HG03196 (cell line): ENCODE measurements around the gene CCDC136.

Source experiments
- ATAC-seq: cut with Tn5 transposase; IDR thresholded peaks from one replicate; pipeline ENCODE4 v1.9.1; 2021; ENCODE audit not compliant: unreplicated experiment

Gene CCDC136

DNA sequence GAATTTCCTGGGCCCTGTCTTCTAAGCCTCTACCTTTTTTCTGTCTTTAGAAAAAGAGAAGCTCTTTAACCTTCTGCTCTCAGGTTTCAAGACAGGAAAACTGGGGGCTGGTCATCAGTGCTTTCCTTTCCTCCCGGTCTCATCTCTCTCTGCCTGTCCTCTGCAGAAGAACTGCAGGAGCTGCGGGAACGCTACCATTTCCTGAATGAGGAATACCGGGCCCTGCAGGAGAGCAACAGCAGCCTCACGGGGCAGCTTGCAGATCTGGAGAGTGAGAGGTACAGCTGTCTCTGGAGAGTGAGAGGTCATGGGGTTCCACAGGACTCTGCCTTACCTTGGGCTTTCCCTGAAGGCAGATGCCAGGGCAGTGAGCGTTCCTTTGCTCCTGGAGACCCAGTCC is 12.7 kb downstream of the CCDC136 start:
- no peak for ATAC-seq

DNA sequence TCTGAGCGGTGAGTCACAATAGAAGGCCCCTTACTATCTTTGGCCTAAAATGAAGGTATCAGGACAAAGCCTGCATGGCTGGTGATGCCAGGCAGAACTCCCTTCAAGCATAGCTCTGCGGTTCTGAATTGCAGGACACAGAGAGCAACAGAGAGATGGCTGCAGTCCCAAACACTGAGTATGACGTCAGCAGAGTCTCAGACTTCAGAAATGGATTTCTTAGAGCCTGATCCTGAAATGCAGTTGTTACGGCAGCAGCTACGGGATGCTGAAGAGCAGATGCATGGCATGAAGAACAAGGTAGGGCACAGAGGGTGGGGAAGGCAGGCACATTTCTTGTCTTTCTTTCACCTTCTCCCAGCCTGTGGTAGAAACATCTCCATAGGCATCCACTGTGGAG is 13.5 kb downstream of the CCDC136 start:
- ATAC-seq: no peak

DNA sequence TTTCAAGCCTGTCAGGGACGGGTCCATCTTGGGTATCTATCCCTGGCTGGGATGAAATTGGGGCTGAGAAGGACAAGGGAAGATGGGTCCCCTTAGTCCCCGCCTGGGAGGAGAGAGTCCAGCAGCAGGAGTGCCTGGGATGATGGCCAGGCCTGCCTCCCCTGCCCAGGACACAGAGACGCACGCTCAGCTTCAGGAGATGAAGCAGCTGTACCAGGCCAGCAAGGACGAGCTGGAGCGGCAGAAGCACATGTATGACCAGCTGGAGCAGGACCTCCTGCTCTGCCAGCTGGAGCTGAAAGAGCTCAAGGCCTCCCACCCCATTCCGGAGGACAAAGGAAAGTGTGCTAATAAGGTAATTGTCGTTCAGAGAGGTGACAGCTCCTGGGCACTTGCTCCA is 15.4 kb downstream of the CCDC136 start:
- no peak for ATAC-seq

DNA sequence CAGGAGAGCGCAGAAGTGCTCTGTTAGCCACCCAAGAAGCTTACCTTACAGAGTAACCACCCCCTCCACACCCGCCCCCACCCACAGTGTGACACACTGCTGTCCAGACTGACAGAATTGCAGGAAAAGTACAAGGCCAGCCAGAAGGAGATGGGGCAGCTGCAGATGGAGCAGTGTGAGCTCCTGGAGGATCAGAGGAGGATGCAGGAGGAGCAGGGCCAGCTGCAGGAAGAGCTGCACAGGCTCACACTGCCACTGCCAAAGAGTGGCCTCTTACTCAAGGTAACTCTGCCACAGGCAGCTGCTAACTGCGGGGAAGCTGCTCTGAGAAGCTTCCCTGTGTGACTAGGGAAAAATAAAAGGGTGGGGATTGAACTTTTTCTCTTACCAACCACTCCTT is 17.6 kb downstream of the CCDC136 start:
- no peak for ATAC-seq

DNA sequence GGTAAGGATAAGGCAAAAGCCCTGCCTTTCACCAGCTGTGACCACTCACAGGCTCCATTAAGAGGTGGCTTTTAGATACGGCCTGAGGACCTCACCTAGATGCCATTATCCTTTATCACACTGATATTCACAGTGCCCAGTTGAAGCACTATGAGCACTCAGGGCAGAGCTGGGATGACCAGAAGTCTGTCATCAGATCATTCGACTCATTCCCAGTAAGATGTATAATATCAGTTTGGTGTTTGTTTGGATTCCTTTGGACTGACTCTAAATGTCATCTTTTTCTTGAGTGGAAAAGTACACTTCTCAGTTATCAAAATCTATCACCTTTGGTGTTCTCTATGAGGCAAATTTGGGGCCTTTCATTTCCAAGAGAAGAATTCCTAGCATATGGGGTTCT is 18.7 kb downstream of the CCDC136 start:
- ATAC-seq: no peak

DNA sequence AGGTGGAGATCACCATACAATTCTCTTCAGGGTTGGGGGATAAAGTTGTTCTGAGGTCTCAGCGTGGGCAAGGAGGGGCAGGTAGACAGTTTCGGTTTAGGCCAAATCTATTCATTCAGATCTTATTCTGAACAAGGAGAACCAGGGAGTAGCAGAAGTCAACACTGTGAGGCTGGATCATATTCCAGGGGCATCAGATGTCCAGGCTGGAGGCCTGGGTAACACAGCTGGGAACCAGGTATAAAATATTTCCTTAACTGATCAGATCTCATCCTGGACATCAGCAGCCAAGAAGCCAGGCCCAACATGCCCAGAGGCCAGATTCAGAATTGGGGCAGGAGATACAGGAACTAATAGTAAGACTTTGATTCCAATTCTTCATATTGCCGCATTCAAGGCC is 19.2 kb downstream of the CCDC136 start:
- no peak for ATAC-seq

DNA sequence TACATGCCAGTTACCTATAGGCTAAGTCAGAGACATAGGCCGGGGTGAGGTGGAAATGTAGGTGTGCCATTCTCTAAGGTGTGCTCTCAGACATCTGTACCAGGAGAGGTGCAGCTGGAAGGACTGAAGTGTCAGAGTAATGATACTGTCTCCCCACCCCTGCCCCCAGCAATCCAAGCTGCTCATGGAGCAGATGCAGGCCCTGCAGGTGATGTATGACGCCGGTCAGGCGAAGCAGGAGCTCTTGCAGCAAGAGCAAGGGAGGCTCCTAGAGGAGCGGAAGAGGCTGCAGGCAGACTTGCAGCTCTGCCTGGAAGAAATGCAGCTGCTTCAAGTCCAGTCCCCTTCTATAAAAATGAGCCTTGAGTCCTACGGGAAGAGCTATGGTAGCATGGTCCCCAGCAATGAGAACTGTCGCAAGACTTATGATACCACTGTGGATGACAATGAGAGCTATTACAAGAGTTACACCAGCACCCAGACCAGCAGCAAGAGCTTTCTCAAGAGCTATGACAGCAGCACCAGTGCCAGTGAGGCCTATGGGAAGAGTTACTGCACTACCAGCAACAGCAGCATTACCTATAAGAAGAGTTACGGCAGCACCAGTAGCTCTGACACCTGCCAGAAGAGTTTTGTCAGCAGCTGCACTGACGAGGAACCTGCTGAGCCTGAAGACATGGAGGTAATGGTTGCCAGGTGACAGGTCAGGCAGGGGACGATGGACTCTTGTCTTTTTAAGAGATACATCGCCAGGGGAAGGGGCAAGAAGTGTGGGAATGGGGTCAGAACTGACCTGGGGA is 20.1 kb downstream of the CCDC136 start:
- ATAC-seq: no peak

DNA sequence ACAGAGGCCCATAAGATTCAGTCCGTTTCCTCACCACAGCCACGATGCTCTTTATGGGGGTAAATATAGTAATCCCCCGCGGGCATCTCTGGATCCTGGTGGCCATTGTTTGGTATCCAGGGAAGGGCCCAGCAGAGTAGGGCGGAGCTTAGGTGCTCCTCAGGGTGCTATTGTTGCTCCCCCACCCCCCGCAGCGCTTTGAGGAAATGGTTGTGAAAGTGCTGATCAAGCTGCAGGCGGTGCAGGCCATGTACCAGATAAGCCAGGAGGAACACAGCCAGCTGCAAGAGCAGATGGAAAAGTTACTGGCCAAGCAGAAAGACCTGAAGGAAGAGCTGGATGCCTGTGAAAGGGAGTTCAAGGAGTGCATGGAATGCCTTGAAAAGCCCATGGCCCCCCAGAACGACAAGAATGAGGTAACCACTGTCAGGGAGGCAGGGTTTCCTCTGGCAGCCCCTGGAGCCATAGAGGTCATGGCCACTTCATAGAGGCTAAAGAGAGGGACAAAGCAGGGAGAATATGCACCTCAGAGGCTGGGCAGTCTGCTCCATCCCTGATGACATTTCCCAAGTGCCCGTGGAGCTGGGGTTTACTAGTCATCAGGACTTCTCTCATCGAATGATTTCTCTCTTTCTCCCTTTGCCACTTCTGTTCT is 20.9 kb downstream of the CCDC136 start:
- ATAC-seq: no peak

DNA sequence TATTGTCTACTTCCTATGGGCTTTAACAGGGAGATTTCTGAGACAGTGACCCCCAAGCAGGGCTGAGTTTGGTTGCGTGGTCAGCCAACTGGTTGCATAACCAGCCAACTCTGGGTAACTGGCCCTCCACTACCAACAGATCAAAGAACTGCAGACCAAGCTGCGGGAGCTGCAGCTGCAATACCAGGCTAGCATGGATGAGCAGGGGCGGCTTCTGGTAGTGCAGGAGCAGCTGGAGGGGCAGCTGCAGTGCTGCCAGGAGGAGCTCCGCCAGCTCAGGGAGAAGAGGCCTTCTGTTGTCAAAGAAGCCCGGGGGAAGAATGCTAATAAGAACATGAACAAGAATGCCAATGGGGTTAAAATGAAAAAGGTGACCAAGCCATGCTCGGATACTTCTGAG is 22.7 kb downstream of the CCDC136 start:
- no peak for ATAC-seq

DNA sequence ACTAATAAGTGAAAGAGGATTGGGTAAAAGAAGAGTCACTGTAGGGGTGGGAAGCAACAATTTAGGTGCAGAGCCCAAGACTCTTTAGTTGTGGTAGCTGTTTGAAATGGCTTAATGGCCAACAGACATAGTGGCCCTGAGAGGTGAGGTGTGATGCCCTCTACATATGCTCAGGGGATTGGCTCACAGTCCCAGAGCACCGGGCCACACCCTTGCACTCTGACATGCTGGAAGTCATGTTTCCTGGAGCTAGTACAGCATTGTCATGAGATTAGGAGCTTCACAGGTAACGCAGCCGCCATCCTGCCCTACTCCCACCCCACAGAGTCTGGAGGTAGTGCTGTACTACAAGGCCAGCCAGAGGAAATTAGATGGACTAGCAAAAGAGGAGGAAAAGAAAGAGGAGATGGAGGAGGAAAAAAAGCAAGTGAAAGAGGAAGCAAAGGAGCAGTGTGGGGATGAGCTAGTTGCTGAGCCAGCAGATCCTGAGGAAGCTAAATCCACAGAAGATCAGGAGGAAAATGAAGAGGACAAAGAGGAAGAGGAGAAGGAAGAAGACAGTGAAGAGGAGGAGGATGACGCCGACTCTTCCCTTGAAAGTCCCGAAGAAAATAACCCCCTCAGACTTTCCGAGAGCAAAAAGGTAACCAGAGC is 23.6 kb downstream of the CCDC136 start:
- no peak for ATAC-seq

DNA sequence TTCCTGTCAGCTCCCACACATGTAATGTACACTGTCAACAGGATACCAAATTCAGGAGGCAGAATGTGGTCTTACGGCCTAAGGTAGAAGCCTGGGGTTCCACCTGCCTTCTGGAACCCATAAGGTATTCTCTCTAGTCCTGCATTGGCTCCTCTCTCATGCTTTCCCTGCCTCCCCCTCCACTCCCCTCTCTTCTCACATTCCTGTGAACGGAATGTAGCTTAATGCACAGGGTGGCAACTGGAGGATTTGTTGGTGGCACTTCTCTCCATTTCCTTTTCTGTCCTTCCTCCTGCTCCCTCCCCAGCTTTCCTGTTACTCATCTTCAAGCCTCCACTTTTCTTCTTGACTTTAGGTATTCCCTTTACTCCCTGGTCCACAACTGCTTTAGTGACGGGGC is 26.9 kb downstream of the CCDC136 start:
- ATAC-seq: no peak

DNA sequence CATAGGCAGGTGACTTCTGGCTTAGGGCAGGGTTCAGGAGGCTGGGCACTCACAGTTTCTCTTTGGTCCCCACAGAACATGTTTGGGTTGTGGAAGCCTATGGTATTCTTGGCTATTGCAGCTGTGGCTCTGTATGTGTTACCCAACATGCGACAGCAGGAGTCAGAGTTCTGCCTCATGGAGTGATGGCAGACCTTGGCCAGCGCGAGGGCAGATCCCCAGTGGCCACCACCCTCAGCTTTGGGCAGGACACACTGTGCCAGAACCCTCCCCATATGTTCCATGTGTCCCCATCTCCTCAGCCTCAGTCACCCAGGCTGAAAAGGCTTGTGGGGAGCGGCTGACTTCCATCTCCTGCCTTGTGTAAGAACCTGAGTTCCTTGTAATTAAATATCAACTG is 30.0 kb downstream of the CCDC136 start:
- ATAC-seq: no peak

DNA sequence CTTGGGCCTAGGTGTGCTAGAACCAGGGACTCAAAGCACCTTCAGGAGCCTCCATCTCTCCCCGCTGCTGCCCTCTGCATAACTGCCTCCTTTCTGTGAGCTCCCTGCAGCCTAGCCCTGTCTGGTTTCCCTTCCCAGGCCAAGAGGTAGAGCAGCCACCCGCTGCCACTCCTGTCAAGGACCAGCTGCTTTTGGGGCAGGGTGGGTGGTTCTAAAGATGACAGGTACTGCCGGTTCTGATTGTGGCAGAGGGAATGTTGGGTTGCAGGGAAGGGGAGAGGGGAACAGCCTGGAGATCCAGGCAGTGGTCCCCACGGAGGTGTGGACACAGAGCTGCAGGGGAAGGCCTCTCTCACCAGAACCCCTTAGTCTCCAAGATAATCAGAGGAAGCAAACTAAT is 34.7 kb downstream of the CCDC136 start:
- ATAC-seq: no peak

DNA sequence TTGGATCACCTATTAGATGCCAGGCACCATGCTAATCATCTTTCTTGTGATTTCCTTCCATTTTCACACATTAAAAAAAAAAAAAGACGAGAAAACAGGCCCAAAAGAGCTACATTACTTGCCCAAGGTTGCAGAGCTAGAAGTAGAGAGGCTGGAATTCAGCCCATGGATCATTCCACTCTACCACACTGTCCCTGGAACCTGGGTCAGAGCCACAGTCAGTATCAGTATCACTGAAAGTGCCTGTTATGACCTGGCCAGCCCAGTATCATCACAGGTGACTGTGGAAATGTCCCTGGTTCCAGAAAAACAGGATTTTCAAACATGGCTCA is 35.1 kb downstream of the CCDC136 start:
- no peak for ATAC-seq

DNA sequence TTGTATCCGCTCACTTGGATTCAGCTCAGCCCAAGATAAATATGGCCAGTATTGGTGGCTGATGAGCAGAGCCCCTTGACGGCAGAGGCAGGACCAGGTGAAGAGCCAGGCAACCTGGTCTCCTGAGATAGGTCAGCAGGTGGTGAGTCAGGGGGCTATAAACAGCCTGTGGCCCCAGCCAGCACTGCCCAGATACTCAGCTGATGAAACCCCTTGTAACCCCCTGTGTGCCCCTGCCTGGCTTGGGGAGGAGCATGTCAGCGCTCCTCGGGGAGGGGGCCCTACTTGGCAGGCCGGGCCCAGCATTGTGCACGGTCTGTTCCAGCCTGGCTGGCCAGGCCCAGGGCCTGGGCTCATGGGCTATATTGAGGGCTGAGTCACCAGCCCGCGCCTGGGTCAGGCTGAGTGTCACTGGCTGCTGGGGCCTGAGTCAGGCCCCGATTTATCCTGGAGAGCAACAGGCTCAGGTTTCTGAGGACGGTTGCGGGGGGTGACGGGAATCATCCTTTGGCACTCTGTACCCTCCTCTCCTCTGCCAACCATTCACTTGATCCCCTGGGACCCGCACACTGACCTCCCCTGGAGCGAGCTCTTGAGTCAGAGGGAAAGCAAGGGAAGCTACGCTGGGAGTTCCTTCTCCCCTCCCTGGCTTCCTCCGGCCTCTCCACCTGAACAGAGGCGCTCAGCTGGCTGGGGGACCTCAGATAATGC is 35.6 kb downstream of the CCDC136 start:
- ATAC-seq: no peak

DNA sequence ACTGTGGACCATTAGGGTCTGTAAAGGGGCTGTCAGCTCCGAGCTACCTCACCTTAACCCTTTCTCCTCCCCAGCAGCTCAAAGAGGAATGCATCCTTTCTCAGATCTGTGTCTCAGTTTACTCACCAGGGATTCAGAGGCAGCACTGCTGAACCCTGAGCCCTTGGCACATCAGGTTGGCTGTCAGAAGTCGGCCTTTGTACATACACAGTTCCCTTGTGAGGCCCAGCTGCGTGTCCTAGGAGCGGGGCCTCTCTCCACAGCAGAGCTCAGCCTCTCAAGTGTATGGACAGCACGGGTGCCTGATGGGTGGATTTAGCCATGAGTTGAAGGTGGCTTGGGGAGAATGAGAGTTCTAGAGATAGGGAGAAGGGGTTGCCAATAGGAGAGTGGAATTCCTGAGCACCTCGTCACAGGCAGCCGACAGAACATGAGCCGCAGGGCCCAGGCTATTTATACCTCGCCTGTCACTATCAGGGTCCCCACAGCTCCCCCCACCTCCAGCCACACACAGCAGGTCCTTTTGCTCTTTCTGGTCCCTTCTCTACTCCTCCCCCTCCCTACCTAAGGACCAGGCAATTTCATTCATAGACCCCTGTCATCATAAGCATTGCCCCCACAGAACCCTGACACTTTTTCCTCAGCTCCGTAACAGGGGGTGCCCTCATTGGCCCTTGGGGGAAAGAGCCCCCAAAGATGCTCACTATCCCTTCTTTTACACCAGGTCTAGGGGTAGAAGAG is 36.4 kb downstream of the CCDC136 start:
- no peak for ATAC-seq

DNA sequence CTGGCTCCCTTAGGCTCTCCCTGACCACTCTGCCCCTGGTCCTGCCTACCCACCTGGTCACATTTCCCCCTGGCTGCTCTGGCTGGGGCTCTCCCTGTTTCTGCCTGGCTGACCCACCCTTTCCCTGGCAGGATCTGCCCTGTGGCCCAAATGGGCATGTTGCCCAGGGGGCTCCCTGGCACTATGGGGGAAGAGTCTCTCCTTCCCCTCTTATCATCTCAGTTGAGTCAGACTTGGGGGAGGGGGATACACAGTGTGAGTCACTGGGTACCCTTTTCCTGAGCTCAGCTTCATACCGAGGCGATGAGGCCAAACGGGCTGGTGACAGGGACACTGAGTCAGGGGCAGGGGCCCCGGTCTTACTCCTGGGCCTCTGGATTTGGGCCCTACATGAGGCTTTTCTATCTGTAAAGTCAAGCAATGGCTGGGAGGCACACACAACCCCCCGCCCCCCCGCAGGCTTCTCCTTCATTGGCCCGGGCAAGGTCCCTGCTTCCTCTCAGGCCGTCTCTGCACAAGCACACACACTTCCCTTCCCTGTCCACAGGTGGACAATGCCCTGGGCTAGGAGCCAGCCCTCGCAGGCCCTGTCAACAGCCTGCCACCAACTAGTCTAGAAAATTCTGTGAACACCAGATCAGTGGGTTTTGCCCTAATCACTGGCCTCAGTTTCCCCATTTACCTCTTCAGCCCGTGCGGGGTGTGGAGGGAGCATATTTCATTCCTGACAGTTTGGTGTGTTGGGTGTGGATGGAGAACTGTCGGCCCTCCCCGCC is 37.8 kb downstream of the CCDC136 start:
- ATAC-seq: no peak

DNA sequence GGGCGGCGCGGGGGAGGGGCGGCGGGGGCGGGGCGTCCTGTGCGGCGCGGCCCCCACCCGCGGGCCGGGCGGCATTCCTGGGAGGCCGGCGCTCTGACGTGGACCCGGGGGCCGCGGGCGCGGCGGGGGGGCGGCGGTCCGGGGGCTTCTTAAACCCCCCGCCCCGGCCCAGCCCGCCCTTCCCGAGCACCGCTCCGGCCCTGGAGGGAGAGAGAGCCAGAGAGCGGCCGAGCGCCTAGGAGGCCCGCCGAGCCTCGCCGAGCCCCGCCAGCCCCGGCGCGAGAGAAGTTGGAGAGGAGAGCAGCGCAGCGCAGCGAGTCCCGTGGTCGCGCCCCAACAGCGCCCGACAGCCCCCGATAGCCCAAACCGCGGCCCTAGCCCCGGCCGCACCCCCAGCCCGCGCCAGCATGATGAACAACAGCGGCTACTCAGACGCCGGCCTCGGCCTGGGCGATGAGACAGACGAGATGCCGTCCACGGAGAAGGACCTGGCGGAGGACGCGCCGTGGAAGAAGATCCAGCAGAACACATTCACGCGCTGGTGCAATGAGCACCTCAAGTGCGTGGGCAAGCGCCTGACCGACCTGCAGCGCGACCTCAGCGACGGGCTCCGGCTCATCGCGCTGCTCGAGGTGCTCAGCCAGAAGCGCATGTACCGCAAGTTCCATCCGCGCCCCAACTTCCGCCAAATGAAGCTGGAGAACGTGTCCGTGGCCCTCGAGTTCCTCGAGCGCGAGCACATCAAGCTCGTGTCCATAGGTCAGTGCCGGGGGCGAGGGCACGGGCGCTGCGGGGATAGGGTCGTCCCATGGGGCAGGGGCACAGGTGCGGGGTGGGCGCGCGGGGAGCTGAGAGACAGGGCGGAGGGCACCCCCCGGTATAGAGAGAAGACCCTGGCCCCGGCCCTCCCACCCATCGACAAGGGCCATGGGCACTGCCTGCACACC is 38.7 kb downstream of the CCDC136 start, which contains the start of gene FLNC:
TSS of gene FLNC (plus strand) at position 176 of the 947 bp plus-strand sequence. CDS start at position 408, 232 bp downstream.
- ATAC-seq: no peak
